HepG2 (cell line): ENCODE data around the gene CTAG1B. TPM values are rescaled to one million over a fixed set of nuclear protein-coding genes. Genes with fewer than 3 reads are reported as not detected.

Experiments used
- ATAC-seq: fragments of 200-7000 bp; cut with Tn5 transposase; 3 replicates; pipeline ENCODE4 v1.9.1; 2020; ENCODE audit warnings: mild to moderate bottlenecking, moderate library complexity
- BruUV-seq: library from RNA; stranded (reverse); fragments of 400-500 nt; replicated peaks from 2 replicates; lab custom pipeline; 2021; lab: Mats Ljungman, UMichigan
- CTCF ChIA-PET: fragments of 300-600 bp; formaldehyde crosslinking; extraction: SDS; loops from one replicate; lab custom pipeline; 2021; ENCODE audit warnings: low total read pairs, inconsistent platforms, low intra/inter-chr PET ratio; lab: Yijun Ruan, JAX
- POLR2A ChIA-PET: fragments of 350-600 bp; sonication (Branson Sonifier 250); formaldehyde crosslinking; loops from one replicate; lab custom pipeline; 2020; ENCODE audit warnings: antibody characterized with exemption, inconsistent platforms; lab: Yijun Ruan, JAX
- DNase-seq: peaks from one replicate; pipeline ENCODE4 v3.0.0-alpha.2; 2015; ENCODE audit warnings: low spot score
- FAIRE-seq: peaks from 3 replicates; lab custom pipeline; 2011; peaks lifted over from hg19 to GRCh38; lab: Jason Lieb, UNC
- H2AFZ ChIP-seq: one replicate; pipeline ENCODE4 v1.6.1; 2011; ENCODE audit warnings: low read length, inconsistent platforms
- H3K27ac ChIP-seq: fragments of 300-600 bp; 3 replicates; pipeline ENCODE4 v1.8.0; 2011; ENCODE audit warnings: mixed run types, mild to moderate bottlenecking, mixed read lengths, low read length, inconsistent platforms; ENCODE audit not compliant: insufficient read depth; ENCODE audit errors: extremely low read length
- H3K27me3 ChIP-seq, 2 experiments: fragments of 200-600 bp in 1 of 2; 2 replicates in 1 of 2; 3 replicates in 1 of 2; pipeline versions ENCODE4 v1.6.0 to v1.8.0; 2011; ENCODE audit warnings: low read length in 2 of 2, mild to moderate bottlenecking in 2 of 2, moderate library complexity in 2 of 2, inconsistent platforms in 1 of 2; ENCODE audit not compliant: insufficient read depth in 2 of 2, control insufficient read depth in 1 of 2
- H3K36me3 ChIP-seq, 2 experiments: fragments of 200-600 bp in 1 of 2; replicated peaks in 1 of 2; 2 replicates in 1 of 2; 3 replicates in 1 of 2; pipeline versions ENCODE4 v1.5.1 to v1.8.0; 2011; ENCODE audit warnings: low read length in 2 of 2, inconsistent platforms in 1 of 2; ENCODE audit not compliant: insufficient read depth in 2 of 2, control insufficient read depth in 1 of 2
- H3K4me1 ChIP-seq: 2 replicates; pipeline ENCODE4 v1.5.1; 2012; ENCODE audit warnings: low read length, inconsistent platforms; ENCODE audit not compliant: insufficient read depth
- H3K4me2 ChIP-seq: 2 replicates; pipeline ENCODE4 v1.6.0; 2011; ENCODE audit warnings: low read depth, low read length, inconsistent platforms
- H3K4me3 ChIP-seq, 3 experiments: fragments of 200-600 bp in 1 of 3; sonication (generic), shearing (Covaris generic) in 1 of 3; replicated peaks in 1 of 3; 2 replicates each; pipeline ENCODE4 v1.5.1; 2011 to 2016; ENCODE audit warnings: low read length in 3 of 3, inconsistent platforms in 2 of 3, low read depth in 2 of 3, mild to moderate bottlenecking in 2 of 3, control low read depth in 1 of 3, mixed read lengths in 1 of 3; ENCODE audit not compliant: insufficient read depth in 1 of 3
- H3K79me2 ChIP-seq: one replicate; pipeline ENCODE4 v1.6.1; 2011; ENCODE audit warnings: low read length, inconsistent platforms; ENCODE audit not compliant: insufficient read depth
- H3K9ac ChIP-seq: 2 replicates; pipeline ENCODE4 v1.6.0; 2011; ENCODE audit warnings: mild to moderate bottlenecking, low read depth, low read length, inconsistent platforms; ENCODE audit not compliant: insufficient read depth
- H3K9me3 ChIP-seq: 2 replicates; pipeline ENCODE4 v1.5.1; 2012; ENCODE audit warnings: mild to moderate bottlenecking, low read length
- H4K20me1 ChIP-seq: 2 replicates; pipeline ENCODE4 v1.6.0; 2011; ENCODE audit warnings: inconsistent platforms, mild to moderate bottlenecking, low read length, moderate library complexity; ENCODE audit not compliant: insufficient read depth
- FOSL2 ChIP-seq: sonication (generic); formaldehyde crosslinking; IDR thresholded peaks from 2 replicates; pipeline ENCODE4 v1.4.0; 2020; ENCODE audit warnings: missing genetic modification reagents
- ZNF230 ChIP-seq: sonication (generic); formaldehyde crosslinking; IDR thresholded peaks from 2 replicates; pipeline ENCODE4 v1.4.0; 2020; ENCODE audit warnings: mild to moderate bottlenecking, missing genetic modification reagents
- ZNF329 ChIP-seq: sonication (generic); formaldehyde crosslinking; IDR thresholded peaks from 2 replicates; pipeline ENCODE4 v1.9.0; 2021; ENCODE audit warnings: low read depth, mild to moderate bottlenecking, missing genetic modification reagents
- ZNF44 ChIP-seq: sonication (generic); formaldehyde crosslinking; IDR thresholded peaks from 2 replicates; pipeline ENCODE4 v1.5.1; 2020; ENCODE audit warnings: mild to moderate bottlenecking, missing genetic modification reagents
- ZNF572 ChIP-seq: sonication (generic); formaldehyde crosslinking; IDR thresholded peaks from 2 replicates; pipeline ENCODE4 v1.5.1; 2020; ENCODE audit warnings: mild to moderate bottlenecking, missing genetic modification reagents
- ZNF878 ChIP-seq: sonication (generic); formaldehyde crosslinking; IDR thresholded peaks from 2 replicates; pipeline ENCODE4 v1.8.1; 2023; ENCODE audit warnings: mild to moderate bottlenecking, missing genetic modification reagents, moderate library complexity
- WGBS: methylation state at CpG from one replicate; pipeline ENCODE4 v1.1.6; 2017; ENCODE audit warnings: low lambda C conversion rate; 5-methylcytosine and 5-hydroxymethylcytosine counted together
- in situ Hi-C: cut with HindIII; loops from 2 replicates; pipeline ENCODE4 v1.10.0; 2017; ENCODE audit warnings: low pct_unique_long_range_greater_than_20kb; ENCODE audit not compliant: extremely low pct_ligation_motif_present
- intact Hi-C: fragments of 100-400 bp; cut with micrococcal nuclease; formaldehyde crosslinking; loops from one replicate; pipeline ENCODE4 v1.10.0; 2022; ENCODE audit not compliant: unreplicated experiment
- polyA plus RNA-seq, 8 experiments: library from polyadenylated mRNA; depleted of rRNA in 3 of 8; stranded (reverse) in 7 of 8; unstranded in 1 of 8; fragments of >200 nt; fragmentation: Illumina TruSeq in 4 of 8; extraction: Trizol in 4 of 8; gene quantifications; 2 replicates each; pipeline versions ENCODE4 v1.2.1 to v1.2.3, GENCODE V29; 2011 to 2016; ENCODE audit warnings: low read depth in 4 of 8, missing spikeins in 1 of 8, mixed read lengths in 1 of 8; ENCODE audit not compliant: insufficient read depth in 1 of 8
- total RNA-seq, 5 experiments: library from RNA; depleted of rRNA; stranded (reverse); fragments of >200 nt; fragmentation: Illumina TruSeq; extraction: Trizol; gene quantifications; 2 replicates each; pipeline ENCODE4 v1.2.3, GENCODE V29; 2016; ENCODE audit warnings: low read depth in 1 of 5

CTAG1B gene
- total and polyA plus RNA-seq, 2 of the 13 experiments (the other 11 are each of a cell fraction or from before 2014, with no cell fraction given): not detected

GRCh38 chrX:154605566-154605965, 13.5 kb downstream of the CTAG1B start:
- WGBS: 17% methylated on average over 2 of the region's 6 CpGs
- intact Hi-C loops (no loop called here), in situ Hi-C loops (no loop called here)
- BruUV-seq: no TSS peak
- no peak overlapping the region for H3K4me3 ChIP-seq
- POLR2A ChIA-PET: no interaction called here
- H3K4me2 ChIP-seq: no peak overlapping the region
- no peaks in the 10 kb centered on the region for H4K20me1 ChIP-seq
- H3K9me3 ChIP-seq: no peaks in the 10 kb centered on the region
- H2AFZ ChIP-seq: no peak overlapping the region
- DNase-seq: no peak
- H3K79me2 ChIP-seq: no peaks in the 10 kb centered on the region
- no peak overlapping the region for H3K9ac ChIP-seq
- H3K36me3 ChIP-seq: no peaks in the 10 kb centered on the region
- no peak overlapping the region for H3K27ac ChIP-seq
- peaks cover 0 to 3% of the 10 kb centered on the region in 2 experiments; a peak in 1 of 5 replicates for H3K27me3 ChIP-seq
- H3K4me1 ChIP-seq: no peaks in the 10 kb centered on the region
- no peak for TF ChIP-seq ZNF230 (CRISPR knock-in tag)
- TF ChIP-seq ZNF44 (CRISPR knock-in tag): no peak
- no peak for TF ChIP-seq ZNF572 (CRISPR knock-in tag)
- TF ChIP-seq ZNF878 (CRISPR knock-in tag): no peak
- CTCF ChIA-PET: no interaction called here
- no peak for ATAC-seq
- FAIRE-seq: no peak

- peaks cover 0 to 3% of the 10 kb centered on the region in 2 experiments; a peak in 1 of 5 replicates for H3K27me3 ChIP-seq
- intact Hi-C loops (no loop called here), in situ Hi-C loops (no loop called here)
- no peak overlapping the region for H3K27ac ChIP-seq
- DNase-seq: no peak
- ChIA-PET POLR2A (no interaction called here), CTCF (no interaction called here)
- no peaks in the 10 kb centered on the region for H4K20me1 ChIP-seq
- H3K9me3 ChIP-seq: no peaks in the 10 kb centered on the region
- WGBS: 52% methylated on average over 6 of the region's 13 CpGs
- no peaks in the 10 kb centered on the region for H3K36me3 ChIP-seq
- TF ChIP-seq ZNF329 (CRISPR knock-in tag): no peak
- peak; percentile 51; the same call in 1 of the 2 replicates for TF ChIP-seq FOSL2 (CRISPR knock-in tag)
- FAIRE-seq: no peak
- no TSS peak for BruUV-seq
- no peak overlapping the region for H3K4me2 ChIP-seq
- H3K4me3 ChIP-seq: no peak overlapping the region
- H3K79me2 ChIP-seq: no peaks in the 10 kb centered on the region
- H3K9ac ChIP-seq: no peak overlapping the region
- ATAC-seq: no peak
- no peak overlapping the region for H2AFZ ChIP-seq
- H3K4me1 ChIP-seq: no peaks in the 10 kb centered on the region
Measured at GRCh38 chrX:154603438-154604430, 15.3 kb downstream of the CTAG1B start.
